K562 (cell line): ENCODE results near the gene MCM9. TPM values are rescaled to one million over a fixed set of nuclear protein-coding genes. Genes with fewer than 3 reads are reported as not detected.

Experiments
- CHD7 ChIP-seq: fragments of 200-600 bp; sonication (generic); IDR thresholded peaks from one replicate; pipeline ENCODE4 v1.6.1; 2012; ENCODE audit warnings: mild to moderate bottlenecking, low read depth, low read length, inconsistent platforms
- HMGN3 ChIP-seq: IDR thresholded peaks from 2 replicates; pipeline ENCODE4 v1.6.1; 2011; ENCODE audit warnings: borderline replicate concordance, low read depth, mild to moderate bottlenecking, mixed read lengths, low read length; ENCODE audit not compliant: insufficient read length; ENCODE audit errors: extremely low read depth
- MLLT1 ChIP-seq, 2 experiments: fragments of 450-650 bp; IDR thresholded peaks; 2 replicates each; pipeline ENCODE4 v1.6.1; 2016
- NFXL1 ChIP-seq: fragments of 450-650 bp; formaldehyde crosslinking; IDR thresholded peaks from 2 replicates; pipeline ENCODE4 v1.4.0; 2021; ENCODE audit warnings: mild to moderate bottlenecking
- SMAD1 ChIP-seq: fragments of 150-350 bp; IDR thresholded peaks from 2 replicates; pipeline ENCODE4 v1.6.1; 2014; ENCODE audit warnings: low read length, low read depth; ENCODE audit not compliant: partially characterized antibody
- SOX6 ChIP-seq: fragments of 450-650 bp; IDR thresholded peaks from 2 replicates; pipeline ENCODE4 v1.6.1; 2014; ENCODE audit warnings: mild to moderate bottlenecking
- ZBTB2 ChIP-seq: fragments of 450-650 bp; IDR thresholded peaks from 2 replicates; pipeline ENCODE4 v1.6.1; 2016; ENCODE audit warnings: antibody characterized with exemption
- ZBTB33 ChIP-seq: sonication (generic); formaldehyde crosslinking; IDR thresholded peaks from 2 replicates; pipeline ENCODE4 v1.8.1; 2023; ENCODE audit warnings: mild to moderate bottlenecking, missing genetic modification reagents
- polyA plus RNA-seq, 8 experiments: library from polyadenylated mRNA; depleted of rRNA in 4 of 8; stranded (reverse) in 5 of 8; unstranded in 3 of 8; fragments of >200 nt; fragmentation: Nextera tagmentation in 2 of 8; fragmentation: Illumina TruSeq in 1 of 8; extraction: Ambion mirVana in 2 of 8; extraction: Trizol in 1 of 8; gene quantifications; 2 replicates each; pipeline versions ENCODE4 v1.2.1 to v1.2.3, GENCODE V29; 2011 to 2014; ENCODE audit warnings: inconsistent platforms in 1 of 8, missing spikeins in 1 of 8
- total RNA-seq, 7 experiments: library from RNA; depleted of rRNA in 6 of 7; stranded (reverse); fragments of >200 nt in 6 of 7; fragmentation: Illumina TruSeq in 2 of 7; extraction: Trizol in 2 of 7; gene quantifications; 2 replicates each; pipeline versions ENCODE4 v1.2.1 to v1.2.3, GENCODE V29; 2011 to 2021; ENCODE audit warnings: low replicate concordance in 1 of 7

MCM9 gene
- total and polyA plus RNA-seq, 9 of the 15 experiments (the other 6 are each of a cell fraction or from before 2014, with no cell fraction given): 4.8 to 16.7 (median 11.6) TPM

DNA sequence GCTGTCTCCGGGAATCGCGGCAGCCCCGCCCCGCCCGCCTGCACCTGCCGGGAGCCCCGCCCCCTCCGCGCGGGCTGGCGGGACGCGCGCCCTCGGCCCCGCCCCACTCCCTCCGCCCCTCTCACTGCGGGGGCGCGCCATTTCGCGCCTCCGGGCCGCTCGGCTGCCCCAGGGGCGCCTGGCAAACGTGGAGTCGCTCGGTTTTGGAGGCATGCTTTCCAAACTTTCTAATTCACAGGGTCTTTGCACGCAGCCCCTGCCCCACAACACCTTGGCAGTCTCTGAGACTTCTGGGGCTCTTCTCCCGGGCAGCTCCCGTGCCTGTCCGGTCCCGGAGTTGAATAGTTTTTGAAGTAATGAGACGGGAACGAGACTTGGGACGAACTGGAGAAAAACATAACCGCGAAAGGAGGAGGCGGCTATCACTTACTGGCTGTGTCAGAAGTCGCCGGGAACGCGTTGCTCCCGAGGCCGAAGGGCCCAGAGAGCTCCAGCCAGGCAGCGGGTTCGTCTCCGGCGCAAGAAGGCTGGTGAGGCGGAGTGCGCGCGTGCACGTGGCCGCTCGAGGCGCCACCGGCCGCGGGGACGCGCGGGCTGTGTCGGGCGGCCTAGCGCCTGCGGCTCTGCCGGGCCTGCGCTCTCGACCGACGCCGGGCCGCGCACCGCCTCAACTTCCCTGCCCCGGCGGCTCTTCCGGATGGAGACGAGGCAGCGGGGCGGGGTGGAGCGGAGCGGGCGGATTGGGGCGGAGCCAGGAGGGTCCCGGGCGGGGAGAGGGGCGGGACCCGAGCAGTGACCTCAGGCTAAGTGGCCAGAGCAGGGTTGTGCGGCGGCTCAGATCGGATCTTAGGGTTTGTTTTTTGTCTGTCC lies at the start of gene MCM9 (continued):
- TF ChIP-seq CHD7: no peak
- 0 out of 2 replicates have a peak, but pooled peaks have one; percentile 43 for TF ChIP-seq SOX6
- TF ChIP-seq MLLT1 (IDR thresholded peaks at IDR 0.05): peak in 1 of 2 experiments; percentile 44; a peak in 1 of 4 replicates
- TF ChIP-seq SMAD1: peak; percentile 51
- TF ChIP-seq ZBTB33 (CRISPR knock-in tag): peak; percentile 52; the same call in 1 of the 2 replicates
- TF ChIP-seq NFXL1 (CRISPR knock-in tag): 0 out of 2 replicates have a peak, but pooled peaks have one; percentile 30
- 0 out of 2 replicates have a peak, but pooled peaks have one; percentile 24 for TF ChIP-seq ZBTB2
- peak; percentile 84 for TF ChIP-seq HMGN3
